ENCODE measurements around the gene LMNTD2. TPM values are rescaled to one million over a fixed set of nuclear protein-coding genes. Genes with fewer than 3 reads are reported as not detected.
A peak's percentile ranks its signal among the peaks of the same experiment; 100 is the strongest.

Gene LMNTD2
- total and polyA plus RNA-seq, 2 of the 13 experiments (the other 11 are each of a cell fraction or from before 2014, with no cell fraction given): 1.1 to 3.1 TPM

DNA sequence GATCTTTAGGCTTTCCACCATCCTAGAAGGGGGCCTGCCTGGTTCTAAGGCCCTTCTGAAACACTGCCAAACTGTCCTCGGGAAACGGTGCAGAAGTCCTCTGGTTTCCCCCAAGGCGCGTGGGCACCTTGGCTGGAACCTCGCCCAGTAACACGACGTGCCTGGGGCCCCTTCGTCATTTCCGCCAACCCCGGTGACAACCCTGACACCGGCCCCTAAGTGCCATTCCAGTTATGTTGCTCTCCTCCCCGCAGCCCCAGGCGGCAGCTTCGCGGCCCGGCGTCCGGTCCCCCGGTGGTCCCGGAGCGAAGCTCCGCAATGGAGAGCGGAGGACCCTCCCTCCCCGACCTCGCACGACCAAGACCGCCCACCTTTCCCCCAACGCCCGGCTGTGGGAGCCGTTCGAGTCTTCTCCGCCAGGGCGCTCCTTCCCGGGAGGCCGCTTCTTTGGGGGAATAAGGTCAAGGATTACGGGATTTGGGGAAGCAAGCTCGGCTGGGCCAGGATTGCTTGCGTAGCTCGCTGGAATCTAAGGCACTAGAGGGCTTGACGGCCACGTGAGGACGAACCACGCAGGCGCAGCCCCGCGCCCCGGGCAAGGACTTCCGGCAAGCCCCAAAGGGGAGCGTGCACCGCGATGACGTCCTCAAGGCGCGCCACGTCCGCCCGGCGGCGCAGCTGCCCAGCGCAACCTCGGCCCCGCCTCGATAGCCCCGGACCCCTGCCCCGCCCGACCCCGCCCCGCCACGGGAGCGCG, 54.1 kb downstream of the LMNTD2 start (continued):
- TF ChIP-seq ASH2L (IDR thresholded peaks at IDR 0.05; ENCODE audit: insufficient read length, low read depth, low read length) (peak; percentile 93), ZBTB8A (CRISPR knock-in tag; IDR thresholded peaks at IDR 0.05; ENCODE audit: borderline replicate concordance, low read depth) (no peak), NONO (IDR thresholded peaks at IDR 0.05) (no peak), NONO (CRISPR knock-in tag; conservative IDR thresholded peaks at IDR 0.05) (no peak; the same call in none of the 2 replicates), ZFP90 (CRISPR knock-in tag; IDR thresholded peaks at IDR 0.05; ENCODE audit: borderline replicate concordance) (0 out of 2 replicates have a peak, but pooled peaks have one; percentile 22), KLF12 (CRISPR knock-in tag; IDR thresholded peaks at IDR 0.05; ENCODE audit: borderline replicate concordance) (peak; percentile 90; the same call in 1 of the 2 replicates), SSRP1 (CRISPR knock-in tag; IDR thresholded peaks at IDR 0.05) (peak; percentile 12; the same call in 1 of the 2 replicates), HDAC1 (CRISPR knock-in tag; IDR thresholded peaks at IDR 0.05) (peak; percentile 93), ZNF839 (CRISPR knock-in tag; IDR thresholded peaks at IDR 0.05; ENCODE audit: borderline replicate concordance) (no peak), ZNF792 (CRISPR knock-in tag; IDR thresholded peaks at IDR 0.05) (no peak), SCMH1 (CRISPR knock-in tag; IDR thresholded peaks at IDR 0.05; ENCODE audit: borderline replicate concordance) (no peak), RFX3 (CRISPR knock-in tag; IDR thresholded peaks at IDR 0.05) (no peak), ZNF329 (CRISPR knock-in tag; IDR thresholded peaks at IDR 0.05; ENCODE audit: low read depth) (no peak; the same call in 1 of the 2 replicates), MTF2 (CRISPR knock-in tag; IDR thresholded peaks at IDR 0.05; ENCODE audit: borderline replicate concordance) (0 out of 2 replicates have a peak, but pooled peaks have one; percentile 71), ZNF343 (CRISPR knock-in tag; IDR thresholded peaks at IDR 0.05) (peak; percentile 96; the same call in 1 of the 2 replicates), AHDC1 (CRISPR knock-in tag; IDR thresholded peaks at IDR 0.05; ENCODE audit: borderline replicate concordance) (no peak; the same call in 1 of the 2 replicates), ZNF552 (CRISPR knock-in tag; IDR thresholded peaks at IDR 0.05; ENCODE audit: borderline replicate concordance) (no peak), ZNF335 (CRISPR knock-in tag; IDR thresholded peaks at IDR 0.05) (peak; percentile 56; the same call in 1 of the 2 replicates)
- TF ChIP-seq, protein P1, sequence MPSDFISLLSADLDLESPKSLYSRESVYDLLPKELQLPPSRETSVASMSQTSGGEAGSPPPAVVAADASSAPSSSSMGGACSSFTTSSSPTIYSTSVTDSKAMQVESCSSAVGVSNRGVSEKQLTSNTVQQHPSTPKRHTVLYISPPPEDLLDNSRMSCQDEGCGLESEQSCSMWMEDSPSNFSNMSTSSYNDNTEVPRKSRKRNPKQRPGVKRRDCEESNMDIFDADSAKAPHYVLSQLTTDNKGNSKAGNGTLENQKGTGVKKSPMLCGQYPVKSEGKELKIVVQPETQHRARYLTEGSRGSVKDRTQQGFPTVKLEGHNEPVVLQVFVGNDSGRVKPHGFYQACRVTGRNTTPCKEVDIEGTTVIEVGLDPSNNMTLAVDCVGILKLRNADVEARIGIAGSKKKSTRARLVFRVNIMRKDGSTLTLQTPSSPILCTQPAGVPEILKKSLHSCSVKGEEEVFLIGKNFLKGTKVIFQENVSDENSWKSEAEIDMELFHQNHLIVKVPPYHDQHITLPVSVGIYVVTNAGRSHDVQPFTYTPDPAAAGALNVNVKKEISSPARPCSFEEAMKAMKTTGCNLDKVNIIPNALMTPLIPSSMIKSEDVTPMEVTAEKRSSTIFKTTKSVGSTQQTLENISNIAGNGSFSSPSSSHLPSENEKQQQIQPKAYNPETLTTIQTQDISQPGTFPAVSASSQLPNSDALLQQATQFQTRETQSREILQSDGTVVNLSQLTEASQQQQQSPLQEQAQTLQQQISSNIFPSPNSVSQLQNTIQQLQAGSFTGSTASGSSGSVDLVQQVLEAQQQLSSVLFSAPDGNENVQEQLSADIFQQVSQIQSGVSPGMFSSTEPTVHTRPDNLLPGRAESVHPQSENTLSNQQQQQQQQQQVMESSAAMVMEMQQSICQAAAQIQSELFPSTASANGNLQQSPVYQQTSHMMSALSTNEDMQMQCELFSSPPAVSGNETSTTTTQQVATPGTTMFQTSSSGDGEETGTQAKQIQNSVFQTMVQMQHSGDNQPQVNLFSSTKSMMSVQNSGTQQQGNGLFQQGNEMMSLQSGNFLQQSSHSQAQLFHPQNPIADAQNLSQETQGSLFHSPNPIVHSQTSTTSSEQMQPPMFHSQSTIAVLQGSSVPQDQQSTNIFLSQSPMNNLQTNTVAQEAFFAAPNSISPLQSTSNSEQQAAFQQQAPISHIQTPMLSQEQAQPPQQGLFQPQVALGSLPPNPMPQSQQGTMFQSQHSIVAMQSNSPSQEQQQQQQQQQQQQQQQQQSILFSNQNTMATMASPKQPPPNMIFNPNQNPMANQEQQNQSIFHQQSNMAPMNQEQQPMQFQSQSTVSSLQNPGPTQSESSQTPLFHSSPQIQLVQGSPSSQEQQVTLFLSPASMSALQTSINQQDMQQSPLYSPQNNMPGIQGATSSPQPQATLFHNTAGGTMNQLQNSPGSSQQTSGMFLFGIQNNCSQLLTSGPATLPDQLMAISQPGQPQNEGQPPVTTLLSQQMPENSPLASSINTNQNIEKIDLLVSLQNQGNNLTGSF (CRISPR knock-in tag; IDR thresholded peaks at IDR 0.05): no peak; the same call in 1 of the 2 replicates

All from HepG2 (cell line).